RWPE2 (cell line): ENCODE measurements around the gene LRRIQ1.

Source experiments
- ATAC-seq: fragments of 200-7000 bp; cut with Tn5 transposase; 3 replicates; pipeline ENCODE4 v1.9.1; 2021; ENCODE audit warnings: low read depth
- DNase-seq: peaks from one replicate; pipeline ENCODE4 v3.0.0-alpha.2; 2020; ENCODE audit warnings: low spot score
- H3K27ac ChIP-seq: fragments of 450-650 bp; 2 replicates; pipeline ENCODE4 v1.5.1; 2017; ENCODE audit warnings: mild to moderate bottlenecking; ENCODE audit not compliant: poor library complexity, severe bottlenecking
- H3K27me3 ChIP-seq: fragments of 250-450 bp; sonication (Bioruptor Pico); 2 replicates; pipeline ENCODE4 v1.5.1; 2021; ENCODE audit warnings: mild to moderate bottlenecking, moderate library complexity; ENCODE audit not compliant: insufficient read depth, poor library complexity, severe bottlenecking
- H3K36me3 ChIP-seq: fragments of 250-450 bp; sonication (Bioruptor Pico); 2 replicates; pipeline ENCODE4 v1.5.1; 2020; ENCODE audit warnings: low read depth, mild to moderate bottlenecking, moderate library complexity
- H3K4me1 ChIP-seq: fragments of 250-450 bp; sonication (Bioruptor Pico); 2 replicates; pipeline ENCODE4 v1.5.1; 2021; ENCODE audit warnings: mild to moderate bottlenecking, moderate library complexity; ENCODE audit not compliant: insufficient read depth, poor library complexity, severe bottlenecking
- H3K4me3 ChIP-seq: fragments of 250-450 bp; sonication (Bioruptor Pico); 2 replicates; pipeline ENCODE4 v1.5.1; 2021; ENCODE audit warnings: mild to moderate bottlenecking, moderate library complexity; ENCODE audit not compliant: severe bottlenecking
- H3K9me3 ChIP-seq: fragments of 250-450 bp; sonication (Bioruptor Pico); 2 replicates; pipeline ENCODE4 v1.5.1; 2021; ENCODE audit warnings: mild to moderate bottlenecking, moderate library complexity; ENCODE audit not compliant: severe bottlenecking
- TF ChIP-seq, protein P1 (sequence below): fragments of 450-650 bp; IDR thresholded peaks from one replicate; pipeline ENCODE4 v1.5.1; 2017; ENCODE audit warnings: mild to moderate bottlenecking, moderate library complexity; ENCODE audit not compliant: poor library complexity, severe bottlenecking

LRRIQ1 gene

GRCh38 chr12:85005615-85006014 is 30.5 kb upstream of the LRRIQ1 start:
- ATAC-seq: no peak
- Histone ChIP-seq H3K4me3 (no peak overlapping the region), H3K27me3 (no peaks in the 10 kb centered on the region), H3K4me1 (peaks cover 6% of the 10 kb centered on the region), H3K9me3 (no peaks in the 10 kb centered on the region), H3K36me3 (no peaks in the 10 kb centered on the region), H3K27ac (no peak overlapping the region)
- no peak for DNase-seq
- TF ChIP-seq, protein P1, sequence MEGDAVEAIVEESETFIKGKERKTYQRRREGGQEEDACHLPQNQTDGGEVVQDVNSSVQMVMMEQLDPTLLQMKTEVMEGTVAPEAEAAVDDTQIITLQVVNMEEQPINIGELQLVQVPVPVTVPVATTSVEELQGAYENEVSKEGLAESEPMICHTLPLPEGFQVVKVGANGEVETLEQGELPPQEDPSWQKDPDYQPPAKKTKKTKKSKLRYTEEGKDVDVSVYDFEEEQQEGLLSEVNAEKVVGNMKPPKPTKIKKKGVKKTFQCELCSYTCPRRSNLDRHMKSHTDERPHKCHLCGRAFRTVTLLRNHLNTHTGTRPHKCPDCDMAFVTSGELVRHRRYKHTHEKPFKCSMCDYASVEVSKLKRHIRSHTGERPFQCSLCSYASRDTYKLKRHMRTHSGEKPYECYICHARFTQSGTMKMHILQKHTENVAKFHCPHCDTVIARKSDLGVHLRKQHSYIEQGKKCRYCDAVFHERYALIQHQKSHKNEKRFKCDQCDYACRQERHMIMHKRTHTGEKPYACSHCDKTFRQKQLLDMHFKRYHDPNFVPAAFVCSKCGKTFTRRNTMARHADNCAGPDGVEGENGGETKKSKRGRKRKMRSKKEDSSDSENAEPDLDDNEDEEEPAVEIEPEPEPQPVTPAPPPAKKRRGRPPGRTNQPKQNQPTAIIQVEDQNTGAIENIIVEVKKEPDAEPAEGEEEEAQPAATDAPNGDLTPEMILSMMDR: no peak

- no peak overlapping the region for H3K27ac ChIP-seq
- ATAC-seq (no peak), DNase-seq (no peak)
- H3K9me3 ChIP-seq: no peaks in the 10 kb centered on the region
- no peak overlapping the region for H3K4me3 ChIP-seq
- H3K4me1 ChIP-seq: peaks cover 6% of the 10 kb centered on the region
- no peaks in the 10 kb centered on the region for H3K36me3 ChIP-seq
- TF ChIP-seq, protein P1: no peak
- no peaks in the 10 kb centered on the region for H3K27me3 ChIP-seq
Observed at GRCh38 chr12:85006206-85006605, 29.9 kb upstream of the LRRIQ1 start.

DNA sequence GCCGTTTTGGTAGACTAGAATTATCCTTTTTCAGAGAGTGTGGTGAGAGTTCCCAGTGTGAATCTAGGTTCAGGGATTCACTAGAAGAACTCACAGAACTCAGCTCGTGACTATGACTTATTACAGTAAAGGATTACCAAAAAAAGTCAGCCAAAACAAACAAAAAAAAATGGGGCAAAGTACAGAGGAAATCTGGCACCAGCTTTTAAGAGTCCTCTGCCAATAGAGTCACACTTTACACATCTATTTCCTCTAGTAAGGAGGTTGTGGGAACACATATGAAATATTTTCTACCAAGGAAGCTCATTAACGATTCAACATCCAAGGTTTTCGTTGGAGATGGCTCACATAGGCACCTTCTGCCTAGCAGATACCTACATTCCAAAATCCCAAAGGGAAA is 28.3 kb upstream of the LRRIQ1 start:
- TF ChIP-seq, protein P1: no peak
- ATAC-seq (no peak), DNase-seq (no peak)
- peaks cover 6% of the 10 kb centered on the region for H3K4me1 ChIP-seq
- no peak overlapping the region for H3K4me3 ChIP-seq
- H3K9me3 ChIP-seq: no peaks in the 10 kb centered on the region
- no peaks in the 10 kb centered on the region for H3K27me3 ChIP-seq
- H3K27ac ChIP-seq: no peak overlapping the region
- no peaks in the 10 kb centered on the region for H3K36me3 ChIP-seq

GRCh38 chr12:85016413-85016812 is 19.7 kb upstream of the LRRIQ1 start:
- Histone ChIP-seq H3K36me3 (no peaks in the 10 kb centered on the region), H3K27ac (peak overlapping the region; percentile 42), H3K27me3 (no peaks in the 10 kb centered on the region), H3K4me3 (no peak overlapping the region), H3K4me1 (peaks cover 21% of the 10 kb centered on the region), H3K9me3 (no peaks in the 10 kb centered on the region)
- ATAC-seq (peak; percentile 100), DNase-seq (peak; percentile 63)
- TF ChIP-seq, protein P1: no peak

DNA sequence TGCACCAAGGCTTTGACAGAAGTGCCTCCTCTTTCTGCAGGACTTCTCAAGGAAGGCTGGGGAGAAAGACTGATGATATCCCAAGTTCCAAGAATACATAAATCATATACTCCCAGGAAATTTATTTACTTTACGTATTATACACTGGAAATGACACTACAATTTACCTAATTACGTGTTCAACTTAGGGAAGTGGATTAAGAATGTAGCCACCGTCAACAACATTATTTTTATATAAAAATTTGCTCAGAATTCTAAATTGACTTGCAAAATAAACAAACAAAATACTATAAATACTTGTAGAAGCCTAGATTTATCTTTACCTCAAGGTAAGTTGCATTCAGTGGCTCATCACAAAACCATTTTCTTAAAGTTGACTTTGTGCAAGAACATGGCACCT is 19.0 kb upstream of the LRRIQ1 start:
- no peak for DNase-seq
- TF ChIP-seq, protein P1: no peak

More for the DNA sequence above, 19.0 kb upstream of the LRRIQ1 start:
- Histone ChIP-seq H3K36me3 (no peaks in the 10 kb centered on the region), H3K27me3 (no peaks in the 10 kb centered on the region), H3K4me3 (no peak overlapping the region), H3K4me1 (peaks cover 21% of the 10 kb centered on the region), H3K9me3 (no peaks in the 10 kb centered on the region), H3K27ac (peak overlapping the region; percentile 42)
- ATAC-seq: no peak
